Breast epithelium (tissue), 4 donors: ENCODE results near the gene LAMA3. TPM values are rescaled to one million over a fixed set of nuclear protein-coding genes. Genes with fewer than 3 reads are reported as not detected.

Experiments
- DNase-seq, 2 donors: peaks; one replicate each; pipeline ENCODE4 v3.0.0-alpha.2; 2019; ENCODE audit warnings: low spot score in 2 of 2
- H3K27ac ChIP-seq, 2 donors: fragments of 200-600 bp; sonication (generic) in 1 of 2; one replicate each; pipeline ENCODE4 v1.5.1; 2016 to 2019; ENCODE audit warnings: mild to moderate bottlenecking in 1 of 2
- H3K27me3 ChIP-seq, 2 donors: fragments of 200-600 bp; sonication (generic) in 1 of 2; one replicate each; pipeline versions ENCODE4 v1.5.1 to v1.6.0; 2017 to 2019; ENCODE audit warnings: control low read depth in 1 of 2, mild to moderate bottlenecking in 1 of 2
- H3K36me3 ChIP-seq: fragments of 200-600 bp; one replicate; pipeline ENCODE4 v1.5.1; 2019
- H3K4me1 ChIP-seq, 2 donors: fragments of 200-600 bp; sonication (generic); one replicate each; pipeline ENCODE4 v1.5.1; 2016 to 2019; ENCODE audit warnings: control low read depth in 1 of 2
- H3K4me3 ChIP-seq, 3 donors: fragments of 200-600 bp; sonication (generic); 1 replicate in 2 of 3; 2 replicates in 1 of 3; pipeline ENCODE4 v1.5.1; 2016 to 2019; ENCODE audit warnings: mild to moderate bottlenecking in 3 of 3, moderate library complexity in 2 of 3
- H3K9me3 ChIP-seq, 2 donors: fragments of 200-600 bp; sonication (generic) in 1 of 2; one replicate each; pipeline ENCODE4 v1.5.1; 2016 to 2019; ENCODE audit warnings: control low read depth in 1 of 2
- CTCF ChIP-seq, 3 donors: fragments of 450-650 bp; IDR thresholded peaks; one replicate each; pipeline ENCODE4 v1.5.1; 2016 to 2017; ENCODE audit warnings: antibody characterized with exemption in 3 of 3, mild to moderate bottlenecking in 3 of 3, moderate library complexity in 3 of 3
- POLR2A ChIP-seq: fragments of 450-650 bp; IDR thresholded peaks from one replicate; pipeline ENCODE4 v1.6.1; 2016; ENCODE audit warnings: antibody characterized with exemption, mild to moderate bottlenecking, moderate library complexity
- POLR2AphosphoS5 ChIP-seq, 3 donors: sonication (generic); formaldehyde crosslinking; IDR thresholded peaks; one replicate each; pipeline ENCODE4 v1.6.1; 2017; ENCODE audit warnings: antibody characterized with exemption in 3 of 3
- intact Hi-C: fragments of 100-400 bp; cut with DNase I; formaldehyde crosslinking; loops from one replicate; pipeline ENCODE4 v1.15.1; 2023; ENCODE audit warnings: low total_unique reads
- total RNA-seq, 3 donors: library from RNA; depleted of rRNA; stranded (reverse); fragments of >200 nt; gene quantifications; one replicate each; pipeline ENCODE4 v1.1.0, GENCODE V29; 2016

The LAMA3 gene
- total RNA-seq, 3 donors from 2014 or later = 43.4 to 173 (median 127) TPM

- intact Hi-C loops = no loop called here
- TF ChIP-seq CTCF (IDR thresholded peaks at IDR 0.05) (no peak), POLR2AphosphoS5 (IDR thresholded peaks at IDR 0.05) (no peak), POLR2A (no peak)
- DNase-seq = no peak
- Histone ChIP-seq H3K27me3 (no peaks in the 10 kb centered on the region), H3K36me3 (no peaks in the 10 kb centered on the region), H3K27ac (no peak overlapping the region), H3K4me3 (no peak overlapping the region), H3K4me1 (no peaks in the 10 kb centered on the region), H3K9me3 (no peaks in the 10 kb centered on the region)
These were observed 161.0 kb downstream of the LAMA3 start for GRCh38 chr18:23850215-23850614.

GRCh38 chr18:23851470-23852002 lies 162.3 kb downstream of the LAMA3 start:
- Histone ChIP-seq H3K36me3 (no peaks in the 10 kb centered on the region), H3K4me3 (no peak overlapping the region)

GRCh38 chr18:23852236-23853045 lies 163.2 kb downstream of the LAMA3 start:
- H3K9me3 ChIP-seq = no peaks in the 10 kb centered on the region
- intact Hi-C loops = no loop called here
- H3K4me1 ChIP-seq = no peaks in the 10 kb centered on the region
- H3K4me3 ChIP-seq = no peak overlapping the region
- DNase-seq = no peak
- no peak overlapping the region for H3K27ac ChIP-seq
- TF ChIP-seq POLR2AphosphoS5 (IDR thresholded peaks at IDR 0.05) (no peak), POLR2A (no peak), CTCF (IDR thresholded peaks at IDR 0.05) (no peak)
- H3K27me3 ChIP-seq = no peaks in the 10 kb centered on the region
- no peaks in the 10 kb centered on the region for H3K36me3 ChIP-seq

More at GRCh38 chr18:23851470-23852002, 162.3 kb downstream of the LAMA3 start:
- Histone ChIP-seq H3K9me3 (no peaks in the 10 kb centered on the region), H3K4me1 (no peaks in the 10 kb centered on the region), H3K27ac (no peak overlapping the region), H3K27me3 (no peaks in the 10 kb centered on the region)
- intact Hi-C loops = no loop called here
- no peak for DNase-seq
- no peak for TF ChIP-seq POLR2A

GRCh38 chr18:23853448-23854195 lies 164.4 kb downstream of the LAMA3 start:
- H3K36me3 ChIP-seq = no peaks in the 10 kb centered on the region
- intact Hi-C loops = no loop called here
- H3K27me3 ChIP-seq = no peaks in the 10 kb centered on the region
- H3K4me3 ChIP-seq = no peak overlapping the region
- TF ChIP-seq CTCF (IDR thresholded peaks at IDR 0.05) (no peak), POLR2A (no peak), POLR2AphosphoS5 (IDR thresholded peaks at IDR 0.05) (no peak)
- H3K27ac ChIP-seq = peak overlapping the region in 1 of 2 donors; percentile 7
- no peaks in the 10 kb centered on the region for H3K4me1 ChIP-seq
- no peak for DNase-seq
- H3K9me3 ChIP-seq = no peaks in the 10 kb centered on the region

GRCh38 chr18:23855721-23856120 lies 166.5 kb downstream of the LAMA3 start:
- Histone ChIP-seq H3K4me3 (no peak overlapping the region), H3K36me3 (no peaks in the 10 kb centered on the region), H3K27me3 (no peaks in the 10 kb centered on the region), H3K9me3 (no peaks in the 10 kb centered on the region), H3K27ac (no peak overlapping the region), H3K4me1 (no peaks in the 10 kb centered on the region)
- DNase-seq = no peak
- intact Hi-C loops = loop anchor here (1.0 kb wide), 1 partner anchor 29 kb away; no protein-coding TSS in a partner anchor
- TF ChIP-seq POLR2A = no peak
- no peak for TF ChIP-seq POLR2AphosphoS5 (IDR thresholded peaks at IDR 0.05)
- TF ChIP-seq CTCF (IDR thresholded peaks at IDR 0.05) = no peak
